NOMO-1 (cell line): Measurements from ENCODE around the gene CCR9.

Experiments used
- DNase-seq, 2 experiments: peaks; one replicate each; lab custom pipeline; 2025; ENCODE audit not compliant: unreplicated experiment in 2 of 2; lab: John Stamatoyannopoulos, UW

Gene CCR9

GRCh38 chr3:45871780-45872179 lies 14.6 kb upstream of the CCR9 start:
- DNase-seq: no peak

GRCh38 chr3:45872569-45872968 lies 13.8 kb upstream of the CCR9 start:
- DNase-seq: no peak

- DNase-seq: no peak
Measured at GRCh38 chr3:45873036-45873435, 13.3 kb upstream of the CCR9 start.

GRCh38 chr3:45873638-45874037 lies 12.7 kb upstream of the CCR9 start:
- DNase-seq: no peak

GRCh38 chr3:45874677-45875346 lies 11.5 kb upstream of the CCR9 start:
- no peak for DNase-seq

- DNase-seq: no peak
Measured at GRCh38 chr3:45878124-45878523, 8.2 kb upstream of the CCR9 start.

- no peak for DNase-seq
Measured at GRCh38 chr3:45880725-45881077, 5.6 kb upstream of the CCR9 start.

GRCh38 chr3:45881078-45882022 lies 5.0 kb upstream of the CCR9 start:
- no peak for DNase-seq

GRCh38 chr3:45884368-45885201 lies 1.8 kb upstream of the CCR9 start:
- no peak for DNase-seq

- DNase-seq: no peak
Measured at GRCh38 chr3:45887285-45887684, 942 bp downstream of the CCR9 start.

GRCh38 chr3:45887759-45888511 lies 1.6 kb downstream of the CCR9 start:
- DNase-seq: no peak

GRCh38 chr3:45889337-45889736 lies 3.0 kb downstream of the CCR9 start:
- peak in 1 of 2 experiments; percentile 29 for DNase-seq

- no peak for DNase-seq
Measured at GRCh38 chr3:45890405-45890804, 4.1 kb downstream of the CCR9 start.

GRCh38 chr3:45892161-45892560 lies 5.8 kb downstream of the CCR9 start:
- DNase-seq: no peak

GRCh38 chr3:45894015-45894414 lies 7.7 kb downstream of the CCR9 start:
- DNase-seq: no peak

GRCh38 chr3:45895686-45896468 lies 9.5 kb downstream of the CCR9 start:
- DNase-seq: no peak

- no peak for DNase-seq
Measured at GRCh38 chr3:45896956-45897355, 10.6 kb downstream of the CCR9 start.

- no peak for DNase-seq
Measured at GRCh38 chr3:45904931-45905330, 18.6 kb downstream of the CCR9 start.

- DNase-seq: no peak
Measured at GRCh38 chr3:45905755-45906154, 19.4 kb downstream of the CCR9 start.
